Retinal pigment epithelial cell (primary cell): Measurements from ENCODE around the gene PRPF6.

Experiments
- DNase-seq: peaks from one replicate; pipeline ENCODE4 v3.0.0-alpha.2; 2010; ENCODE audit warnings: low read depth
- H3K4me3 ChIP-seq: 2 replicates; pipeline ENCODE4 v1.5.1; 2011; ENCODE audit warnings: mild to moderate bottlenecking, low read length, control low read depth, moderate library complexity
- CTCF ChIP-seq: conservative IDR thresholded peaks from 2 replicates; pipeline ENCODE4 v1.5.1; 2011; ENCODE audit warnings: low read depth, low read length, control low read depth, inconsistent platforms

The PRPF6 gene

GRCh38 chr20:64056889-64057627 is 76.1 kb downstream of the PRPF6 start:
- TF ChIP-seq CTCF = no peak
- no peak overlapping the region for H3K4me3 ChIP-seq
- DNase-seq = no peak

- peak; percentile 92 for TF ChIP-seq CTCF
- DNase-seq = no peak
- H3K4me3 ChIP-seq = no peak overlapping the region
Observed at GRCh38 chr20:64057628-64058498, 76.9 kb downstream of the PRPF6 start.

GRCh38 chr20:64058536-64058935 is 77.6 kb downstream of the PRPF6 start:
- no peak for TF ChIP-seq CTCF
- no peak overlapping the region for H3K4me3 ChIP-seq
- no peak for DNase-seq

GRCh38 chr20:64062276-64062595 is 81.3 kb downstream of the PRPF6 start:
- DNase-seq = no peak
- peak overlapping the region; percentile 40 for H3K4me3 ChIP-seq
- no peak for TF ChIP-seq CTCF

GRCh38 chr20:64062596-64063388 is 81.9 kb downstream of the PRPF6 start, which contains the start of gene TCEA2:
TCEA2 (plus strand) TSS chr20:64063198; CDS start chr20:64063313, 115 bp downstream.
- no peak for TF ChIP-seq CTCF
- peak; percentile 84 for DNase-seq
- H3K4me3 ChIP-seq = peak within 1 kb of the TSS; percentile 77

GRCh38 chr20:64063389-64064144 is 82.6 kb downstream of the PRPF6 start:
- no peak for TF ChIP-seq CTCF
- peak overlapping the region; percentile 77 for H3K4me3 ChIP-seq
- DNase-seq = no peak
